ENCODE results near the gene SF3B3. TPM values are rescaled to one million over a fixed set of nuclear protein-coding genes. Genes with fewer than 3 reads are reported as not detected.

Gene SF3B3
- total and polyA plus RNA-seq, 2 of the 13 experiments (the other 11 are each of a cell fraction or from before 2014, with no cell fraction given) = 157 to 500 TPM

DNA sequence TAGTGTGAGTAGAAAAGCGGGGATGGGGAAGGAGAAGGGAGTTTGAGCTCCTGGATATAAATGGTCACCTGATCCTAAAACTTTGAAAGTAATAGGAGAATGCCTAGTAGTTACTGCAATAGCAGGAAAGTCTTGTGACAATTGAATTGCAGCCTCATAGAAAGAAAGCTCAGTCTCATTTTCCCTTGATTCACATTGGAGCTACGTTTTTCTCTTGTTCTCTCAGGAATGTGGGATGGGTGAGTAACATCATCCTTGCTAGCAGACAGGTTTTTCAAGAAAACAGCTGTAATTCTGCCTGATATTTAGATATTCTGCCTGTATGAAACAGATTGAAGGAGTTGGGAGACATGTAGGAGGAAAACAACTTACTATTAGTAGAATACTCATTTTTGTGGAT, 25.3 kb downstream of the SF3B3 start:
- Histone ChIP-seq H3K9ac (ENCODE audit: insufficient read depth, low read depth, low read length) (no peak overlapping the region), H3K4me3 (replicated peaks in 1 of 3; ENCODE audit: insufficient read depth in 1 of 3, low read depth in 2 of 3, low read length in 3 of 3) (no peak overlapping the region), H3K79me2 (ENCODE audit: insufficient read depth, low read length) (peaks cover 50% of the 10 kb centered on the region), H3K27me3 (ENCODE audit: control insufficient read depth in 1 of 2, insufficient read depth in 2 of 2, low read length in 2 of 2) (no peaks in the 10 kb centered on the region), H4K20me1 (ENCODE audit: insufficient read depth, low read length) (peaks cover 56% of the 10 kb centered on the region), H3K4me1 (ENCODE audit: insufficient read depth, low read length) (no peaks in the 10 kb centered on the region), H2AFZ (ENCODE audit: low read length) (no peak overlapping the region), H3K36me3 (replicated peaks in 1 of 2; ENCODE audit: control insufficient read depth in 1 of 2, insufficient read depth in 2 of 2, low read length in 2 of 2) (peaks cover 57 to 93% of the 10 kb centered on the region in 2 experiments), H3K9me3 (ENCODE audit: low read length) (no peaks in the 10 kb centered on the region), H3K4me2 (ENCODE audit: low read depth, low read length) (no peak overlapping the region), H3K27ac (ENCODE audit: extremely low read length, insufficient read depth, low read length) (no peak overlapping the region)
- FAIRE-seq (no peak), DNase-seq (ENCODE audit: low spot score) (no peak), ATAC-seq (no peak)
- CTCF ChIA-PET (ENCODE audit: low intra/inter-chr PET ratio, low total read pairs) = no interaction called here
- 95% methylated on average over 2 of the region's 2 CpGs for WGBS (ENCODE audit: low lambda C conversion rate)
- TF ChIP-seq, protein P1, sequence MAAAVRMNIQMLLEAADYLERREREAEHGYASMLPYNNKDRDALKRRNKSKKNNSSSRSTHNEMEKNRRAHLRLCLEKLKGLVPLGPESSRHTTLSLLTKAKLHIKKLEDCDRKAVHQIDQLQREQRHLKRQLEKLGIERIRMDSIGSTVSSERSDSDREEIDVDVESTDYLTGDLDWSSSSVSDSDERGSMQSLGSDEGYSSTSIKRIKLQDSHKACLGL (CRISPR knock-in tag; IDR thresholded peaks at IDR 0.05) = no peak
- TF ChIP-seq IKZF1 (IDR thresholded peaks at IDR 0.05) (no peak), ATM (IDR thresholded peaks at IDR 0.05; ENCODE audit: borderline replicate concordance) (no peak), ZNF724P (CRISPR knock-in tag; IDR thresholded peaks at IDR 0.05; ENCODE audit: borderline replicate concordance) (no peak), ZIK1 (CRISPR knock-in tag; IDR thresholded peaks at IDR 0.05; ENCODE audit: borderline replicate concordance, low read depth) (no peak), PRDM10 (CRISPR knock-in tag; IDR thresholded peaks at IDR 0.05; ENCODE audit: low read depth) (no peak), POLR2AphosphoS5 (IDR thresholded peaks at IDR 0.05; ENCODE audit: low read depth, low read length) (peak; percentile 28; the same call in 1 of the 2 replicates), HNRNPK (IDR thresholded peaks at IDR 0.05; ENCODE audit: low read depth, low read length, poor library complexity, severe bottlenecking) (peak; percentile 29), ZC3H4 (CRISPR knock-in tag; IDR thresholded peaks at IDR 0.05; ENCODE audit: borderline replicate concordance) (no peak), ZNF576 (CRISPR knock-in tag; IDR thresholded peaks at IDR 0.05) (no peak), SNRNP70 (IDR thresholded peaks at IDR 0.05; ENCODE audit: low read depth, low read length) (no peak), NR3C1 (CRISPR knock-in tag; IDR thresholded peaks at IDR 0.05) (no peak), MLLT10 (CRISPR knock-in tag; IDR thresholded peaks at IDR 0.05) (no peak)
- TF ChIP-seq, protein P2, sequence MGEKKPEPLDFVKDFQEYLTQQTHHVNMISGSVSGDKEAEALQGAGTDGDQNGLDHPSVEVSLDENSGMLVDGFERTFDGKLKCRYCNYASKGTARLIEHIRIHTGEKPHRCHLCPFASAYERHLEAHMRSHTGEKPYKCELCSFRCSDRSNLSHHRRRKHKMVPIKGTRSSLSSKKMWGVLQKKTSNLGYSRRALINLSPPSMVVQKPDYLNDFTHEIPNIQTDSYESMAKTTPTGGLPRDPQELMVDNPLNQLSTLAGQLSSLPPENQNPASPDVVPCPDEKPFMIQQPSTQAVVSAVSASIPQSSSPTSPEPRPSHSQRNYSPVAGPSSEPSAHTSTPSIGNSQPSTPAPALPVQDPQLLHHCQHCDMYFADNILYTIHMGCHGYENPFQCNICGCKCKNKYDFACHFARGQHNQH (CRISPR knock-in tag; IDR thresholded peaks at IDR 0.05) = no peak
- intact Hi-C loops (cut with micrococcal nuclease; ENCODE audit: unreplicated experiment) (no loop called here), in situ Hi-C loops (cut with HindIII; ENCODE audit: extremely low pct_ligation_motif_present, low pct_unique_long_range_greater_than_20kb) (no loop called here)
- BruUV-seq (replicated peaks) = TSS peak; percentile 30
- POLR2A ChIA-PET = interaction anchor here (1.1 to 1.2 kb wide), 2 partner anchors 23 to 24 kb away, joined by 3 read pairs; no protein-coding TSS in a partner anchor
